Sciatic nerve (tissue), 2 donors: ENCODE data around the gene CRACDL. TPM values are rescaled to one million over a fixed set of nuclear protein-coding genes. Genes with fewer than 3 reads are reported as not detected.

Experiments used
- ATAC-seq: fragments of 200-7000 bp; cut with Tn5 transposase; one replicate; pipeline ENCODE4 v1.9.1; 2020; ENCODE audit warnings: mild to moderate bottlenecking, moderate library complexity
- DNase-seq: peaks from one replicate; pipeline ENCODE4 v3.0.0-alpha.2; 2020; ENCODE audit warnings: low spot score
- intact Hi-C: fragments of 100-400 bp; cut with DNase I; formaldehyde crosslinking; loops from one replicate; pipeline ENCODE4 v1.14.2; 2022
- total RNA-seq: library from RNA; stranded (reverse); fragmentation: NEBNext Ultra II Directional; extraction: Animal tissue kit (Norgen Biotek cat#: 25700); gene quantifications from one replicate; pipeline ENCODE4 v1.2.1, GENCODE V29; 2021
- donor health status: DM: no; HTN: no; CAD: no.
- donor health status: DM: no; HTN: no; CAD: no.

Gene CRACDL
- total RNA-seq, 1 donor from 2014 or later, result 12.4 TPM

DNA sequence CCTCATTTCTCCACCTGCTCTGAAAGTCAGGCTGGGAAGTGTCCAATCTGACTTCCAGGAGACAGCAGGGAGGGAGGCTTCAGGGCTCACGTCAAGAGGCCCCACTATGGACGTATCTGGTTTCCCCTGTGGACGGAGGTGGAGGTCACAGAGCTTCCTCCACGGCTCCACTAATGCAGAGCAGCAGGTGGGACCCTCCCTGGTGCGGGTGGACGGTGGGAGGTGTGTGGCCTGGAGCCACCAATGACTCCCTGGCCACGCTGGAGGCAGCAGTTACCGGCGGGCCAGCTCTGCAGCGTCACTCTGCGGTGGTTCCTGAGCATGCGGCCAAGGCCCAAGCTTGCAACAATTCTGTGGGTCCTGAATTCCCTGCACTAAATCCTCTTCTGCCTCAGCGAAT is 9.0 kb downstream of the CRACDL start:
- no peak for DNase-seq
- no peak for ATAC-seq
- intact Hi-C loops, result no loop called here

DNA sequence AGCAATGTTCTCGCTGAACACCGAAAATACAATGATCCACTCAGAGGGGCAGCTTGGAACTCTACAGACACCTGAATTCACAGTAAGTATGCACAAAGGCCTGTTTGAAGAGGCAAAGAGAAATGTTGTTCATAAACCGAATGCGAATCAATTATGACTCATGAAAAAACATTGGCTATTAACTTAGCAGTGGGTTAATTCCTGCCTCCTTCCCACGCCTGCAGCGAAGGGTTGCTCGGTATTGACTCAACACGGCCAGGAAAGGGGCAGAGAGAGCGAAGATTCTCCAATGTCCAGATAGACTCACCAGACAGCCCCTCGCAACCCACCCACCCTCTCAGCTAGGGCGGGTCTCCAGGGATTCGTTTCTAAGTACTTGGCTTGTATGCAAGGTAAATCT is 9.4 kb downstream of the CRACDL start:
- intact Hi-C loops, result no loop called here
- ATAC-seq (no peak), DNase-seq (no peak)

GRCh38 chr2:98924910-98925309 is 11.1 kb downstream of the CRACDL start:
- ATAC-seq (no peak), DNase-seq (no peak)
- intact Hi-C loops, result no loop called here

DNA sequence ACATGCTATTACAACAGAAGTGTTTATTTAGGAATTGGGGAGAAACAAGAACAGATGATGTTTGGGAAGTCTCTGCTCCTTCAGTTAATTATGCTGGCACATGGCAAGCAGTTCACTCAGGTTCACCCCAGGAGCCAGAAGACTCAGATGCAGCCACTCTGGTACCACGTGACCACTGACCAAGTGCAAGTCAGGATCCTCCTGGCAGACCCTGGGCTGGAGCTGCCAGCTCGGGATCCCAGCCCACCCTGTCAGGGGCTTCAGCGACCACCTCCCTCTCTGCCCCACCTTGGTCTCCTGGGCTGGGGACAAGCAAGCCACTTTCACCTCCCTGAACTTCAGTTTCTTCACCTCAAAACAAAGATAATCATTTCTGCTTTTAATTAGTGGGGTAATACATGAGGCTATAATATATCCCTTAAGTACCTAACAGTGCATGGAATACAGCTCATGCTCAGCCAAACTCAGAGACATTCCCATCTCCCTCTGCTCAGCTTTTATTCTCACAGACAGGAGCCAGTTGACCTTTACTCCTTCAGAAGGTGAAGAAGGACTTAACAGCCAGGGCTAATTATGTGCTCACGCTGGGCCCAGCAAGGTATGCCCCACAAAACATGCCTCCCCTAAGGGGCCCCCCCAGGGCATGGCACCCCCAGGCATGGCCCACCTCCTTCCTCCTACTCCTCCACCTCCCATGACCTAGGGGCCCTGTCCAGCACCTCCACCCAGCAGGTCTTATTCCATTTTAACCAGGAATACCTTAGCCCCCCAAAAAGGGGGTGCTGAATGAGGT is 11.8 kb downstream of the CRACDL start:
- no peak for ATAC-seq
- intact Hi-C loops, result no loop called here
- DNase-seq, result no peak

DNA sequence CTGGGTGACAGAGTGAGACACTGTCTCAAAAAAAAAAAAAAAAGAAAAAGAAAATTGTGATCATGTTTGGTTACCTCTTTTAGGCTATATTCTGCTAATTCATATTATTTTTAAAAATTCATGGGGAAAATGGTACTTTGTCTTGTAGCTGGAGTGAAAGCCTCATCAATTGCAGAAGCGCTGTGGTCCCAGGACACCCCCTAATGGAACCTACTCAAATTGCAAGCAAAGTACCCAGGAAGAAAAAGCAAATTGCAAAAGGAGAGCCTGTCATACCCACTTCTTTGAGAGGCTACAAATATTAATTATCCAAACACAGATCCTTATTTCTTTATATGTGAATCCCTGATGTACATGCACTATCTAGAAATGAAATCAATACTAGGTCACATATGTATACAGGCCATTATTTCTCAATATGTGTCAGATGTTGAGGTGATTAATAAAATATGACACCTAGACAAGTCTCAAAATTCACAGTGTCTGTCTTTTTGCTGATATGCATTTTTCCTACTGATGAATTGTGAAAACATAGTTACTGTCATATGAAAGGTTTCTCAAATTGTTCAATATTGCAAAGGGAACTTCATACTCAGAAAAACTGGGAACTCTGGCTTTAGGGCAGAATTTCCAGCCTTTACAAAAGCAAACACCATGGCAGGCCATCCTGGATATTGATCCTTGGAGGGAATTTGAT is 12.6 kb downstream of the CRACDL start:
- ATAC-seq, result no peak
- intact Hi-C loops, result no loop called here
- DNase-seq, result no peak

DNA sequence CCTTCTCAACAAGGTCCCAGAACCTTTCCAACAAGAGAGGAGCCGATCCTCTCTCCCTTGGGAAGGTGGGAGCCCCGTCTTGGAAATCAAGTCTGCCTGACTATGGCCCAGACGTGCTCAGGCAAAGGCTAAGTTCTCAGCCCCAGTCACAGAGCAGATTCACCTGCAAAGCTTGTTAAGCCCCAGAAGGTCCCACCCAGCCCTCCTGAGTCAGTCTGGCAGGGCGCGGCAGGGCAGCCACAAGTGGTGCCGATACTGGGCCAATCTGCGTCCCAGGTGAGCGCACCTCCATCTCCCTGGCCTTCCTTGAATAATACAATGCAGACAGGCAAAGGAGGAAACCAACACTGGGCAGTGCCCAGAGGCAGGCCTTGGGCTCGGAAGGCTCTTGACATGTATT is 15.0 kb downstream of the CRACDL start:
- intact Hi-C loops, result no loop called here
- DNase-seq, result peak; percentile 19
- ATAC-seq, result no peak

- ATAC-seq (no peak), DNase-seq (peak; percentile 26)
- intact Hi-C loops, result no loop called here
Measured at GRCh38 chr2:98917031-98917471, 19.0 kb downstream of the CRACDL start.

DNA sequence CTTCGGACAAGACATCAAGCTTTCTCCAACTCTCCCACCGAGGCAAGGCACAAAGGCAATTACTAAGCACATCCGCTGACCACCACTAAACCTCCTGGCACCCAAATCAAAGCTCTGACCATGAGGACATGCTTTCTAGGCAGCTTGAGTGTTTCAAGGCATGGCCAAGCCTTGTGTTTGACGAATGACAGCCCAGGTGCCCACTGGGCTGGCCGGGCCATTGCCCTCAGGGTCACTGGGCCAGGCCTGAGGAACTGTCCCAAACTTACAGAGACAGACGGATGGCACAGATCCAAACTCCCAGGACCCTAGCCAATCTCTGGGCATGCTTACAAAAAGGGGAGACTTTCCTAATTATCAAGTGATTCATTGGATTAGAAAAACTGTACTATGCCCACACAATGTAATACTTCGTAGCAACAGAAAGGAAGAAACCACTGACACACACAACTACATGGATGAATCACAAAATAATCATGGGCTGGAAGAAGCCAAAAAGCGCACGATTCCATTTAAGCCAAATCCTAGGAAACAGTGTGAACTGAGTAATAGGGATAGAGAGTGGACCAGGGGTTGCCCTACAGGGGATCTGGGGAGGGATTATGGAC is 20.2 kb downstream of the CRACDL start:
- DNase-seq (peak; percentile 18), ATAC-seq (no peak)
- intact Hi-C loops, result no loop called here

- DNase-seq, result peak; percentile 45
- intact Hi-C loops, result no loop called here
- ATAC-seq, result no peak
Measured at GRCh38 chr2:98914713-98915580, 21.1 kb downstream of the CRACDL start.

DNA sequence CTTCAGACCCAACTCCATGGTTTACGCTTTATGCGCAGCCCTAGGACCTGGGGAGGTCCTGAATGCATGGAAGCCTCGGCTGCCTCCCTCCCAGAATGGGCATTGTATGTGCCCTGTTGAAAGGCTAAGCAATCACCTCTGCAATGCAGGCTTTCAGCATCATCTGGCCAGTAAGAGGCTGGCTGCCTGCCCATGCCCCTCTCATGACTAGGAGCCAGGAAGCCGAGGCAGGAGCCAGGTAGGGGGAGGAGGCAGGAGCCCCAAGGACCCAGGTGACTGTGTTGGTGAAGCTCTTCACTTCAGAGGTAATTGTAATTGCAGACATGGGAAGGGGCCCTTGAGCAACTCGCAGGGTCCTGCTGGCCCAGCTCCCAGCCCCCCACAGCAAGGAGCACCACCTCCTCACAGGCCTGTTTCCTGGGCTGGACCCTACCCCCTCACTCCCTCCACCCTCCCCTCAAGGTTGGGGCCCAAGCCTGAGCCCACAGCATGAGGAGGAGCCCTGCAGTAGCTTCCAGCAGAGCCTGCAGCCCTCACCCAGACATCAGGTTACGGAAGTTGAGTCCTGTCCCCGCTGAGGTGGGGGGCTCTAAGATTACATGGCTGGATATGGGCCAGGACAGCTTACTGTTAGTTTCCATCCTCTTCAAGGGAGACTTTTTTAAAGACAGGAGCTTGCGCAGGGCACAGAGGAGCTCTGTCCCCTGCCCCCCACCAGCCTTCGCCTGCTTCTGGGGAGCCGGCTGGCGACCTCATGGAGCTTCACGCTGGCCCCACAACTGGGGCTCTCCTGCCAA is 21.9 kb downstream of the CRACDL start:
- intact Hi-C loops, result no loop called here
- peak; percentile 31 for DNase-seq
- no peak for ATAC-seq

GRCh38 chr2:98912957-98913915 is 22.8 kb downstream of the CRACDL start:
- intact Hi-C loops, result no loop called here
- DNase-seq (peak; percentile 45), ATAC-seq (no peak)

GRCh38 chr2:98912221-98912851 is 23.7 kb downstream of the CRACDL start:
- ATAC-seq, result no peak
- peak; percentile 55 for DNase-seq
- intact Hi-C loops, result no loop called here

GRCh38 chr2:98911376-98912154 is 24.5 kb downstream of the CRACDL start:
- ATAC-seq (no peak), DNase-seq (peak; percentile 42)
- intact Hi-C loops, result no loop called here

DNA sequence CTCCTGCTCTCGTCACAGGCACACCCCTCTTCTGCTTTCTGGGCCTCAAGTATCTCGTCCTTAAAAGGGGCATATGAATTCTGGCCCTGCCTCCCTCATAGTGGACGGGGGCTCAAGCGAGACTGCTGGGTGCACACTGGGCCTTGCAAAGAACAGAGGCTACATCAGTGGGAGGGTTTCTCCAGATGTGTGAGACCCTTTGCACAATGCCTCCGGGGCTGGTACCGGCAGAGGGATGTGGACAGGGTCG is 25.0 kb downstream of the CRACDL start:
- ATAC-seq (no peak), DNase-seq (peak; percentile 32)
- intact Hi-C loops, result no loop called here

- ATAC-seq, result no peak
- DNase-seq, result no peak
- intact Hi-C loops, result no loop called here
Measured at GRCh38 chr2:98910349-98911125, 25.5 kb downstream of the CRACDL start.
